Stimulated activated CD4-positive, alpha-beta T cell treated with anti-CD3 and anti-CD28 coated beads, TNF-alpha, amount 100 ng/mL, for 4 hours (primary cell): ENCODE results near the gene GSK3B.
"Not testable (repeated sequence)": the region's sequence is repeated elsewhere in the genome, so short reads cannot be mapped to it uniquely, and the experiment has no call there.

Source experiments
- DNase-seq, 3 experiments: peaks; one replicate each; pipeline ENCODE4 v3.0.0-alpha.2; 2020; ENCODE audit warnings: low read depth in 3 of 3

Gene GSK3B

GRCh38 chr3:119937229-119937628 lies 157.0 kb downstream of the GSK3B start:
- no peak for DNase-seq

GRCh38 chr3:119934249-119934648 lies 160.0 kb downstream of the GSK3B start:
- no peak for DNase-seq

- DNase-seq = no peak
Observed at GRCh38 chr3:119933207-119933606, 161.0 kb downstream of the GSK3B start.

GRCh38 chr3:119930286-119930685 lies 164.0 kb downstream of the GSK3B start:
- DNase-seq = no peak

GRCh38 chr3:119927190-119927589 lies 167.1 kb downstream of the GSK3B start:
- no peak for DNase-seq

- no peak for DNase-seq
Observed at GRCh38 chr3:119924111-119925094, 169.8 kb downstream of the GSK3B start.

GRCh38 chr3:119918992-119919933 lies 175.0 kb downstream of the GSK3B start:
- no peak for DNase-seq

- DNase-seq = no peak
Observed at GRCh38 chr3:119913021-119913420, 181.2 kb downstream of the GSK3B start.

GRCh38 chr3:119912220-119912619 lies 182.0 kb downstream of the GSK3B start:
- DNase-seq = no peak

GRCh38 chr3:119911748-119912147 lies 182.5 kb downstream of the GSK3B start:
- DNase-seq = no peak

GRCh38 chr3:119902061-119902460 lies 192.2 kb downstream of the GSK3B start:
- no peak for DNase-seq

- no peak for DNase-seq
Observed at GRCh38 chr3:119901148-119901547, 193.1 kb downstream of the GSK3B start.

- no peak for DNase-seq
Observed at GRCh38 chr3:119899192-119899511, 195.1 kb downstream of the GSK3B start.

- no peak for DNase-seq
Observed at GRCh38 chr3:119898478-119899191, 195.6 kb downstream of the GSK3B start.

GRCh38 chr3:119894195-119894594 lies 200.1 kb downstream of the GSK3B start:
- DNase-seq = no peak

GRCh38 chr3:119893769-119894168 lies 200.5 kb downstream of the GSK3B start:
- DNase-seq = no peak

- peak in 1 of 3 experiments; percentile 13 for DNase-seq
Observed at GRCh38 chr3:119891944-119892721, 202.1 kb downstream of the GSK3B start.

- DNase-seq = not testable (repeated sequence)
Observed at GRCh38 chr3:119888681-119889080, 205.6 kb downstream of the GSK3B start.

- DNase-seq = no peak
Observed at GRCh38 chr3:119885746-119886530, 208.3 kb downstream of the GSK3B start.

GRCh38 chr3:119884161-119884557 lies 210.1 kb downstream of the GSK3B start:
- no peak for DNase-seq
